Dermis blood vessel endothelial cell (primary cell): Measurements from ENCODE around the gene GNAQ. TPM values are rescaled to one million over a fixed set of nuclear protein-coding genes. Genes with fewer than 3 reads are reported as not detected.

Experiments
- DNase-seq: peaks from one replicate; pipeline ENCODE4 v3.0.0; 2010
- total RNA-seq: library from RNA; depleted of rRNA; stranded (reverse); fragments of >200 nt; gene quantifications from 2 replicates; pipeline ENCODE4 v1.2.3, GENCODE V29; 2014

Gene GNAQ
- total RNA-seq, 1 donor from 2014 or later: 48.0 TPM

GRCh38 chr9:78001946-78002731, 29.5 kb downstream of the GNAQ start:
- peak; percentile 59 for DNase-seq

GRCh38 chr9:78000221-78000620, 31.4 kb downstream of the GNAQ start:
- DNase-seq: no peak

- DNase-seq: peak; percentile 45
Measured at GRCh38 chr9:77999231-77999631, 32.4 kb downstream of the GNAQ start.

GRCh38 chr9:77997611-77998284, 33.9 kb downstream of the GNAQ start:
- peak; percentile 92 for DNase-seq

- peak; percentile 62 for DNase-seq
Measured at GRCh38 chr9:77996696-77997095, 34.9 kb downstream of the GNAQ start.

GRCh38 chr9:77991191-77991590, 40.4 kb downstream of the GNAQ start:
- no peak for DNase-seq

- DNase-seq: no peak
Measured at GRCh38 chr9:77989909-77990308, 41.7 kb downstream of the GNAQ start.

- no peak for DNase-seq
Measured at GRCh38 chr9:77989458-77989857, 42.2 kb downstream of the GNAQ start.

- no peak for DNase-seq
Measured at GRCh38 chr9:77988630-77989029, 43.0 kb downstream of the GNAQ start.

- DNase-seq: peak; percentile 46
Measured at GRCh38 chr9:77987880-77988525, 43.6 kb downstream of the GNAQ start.

GRCh38 chr9:77987081-77987656, 44.4 kb downstream of the GNAQ start:
- no peak for DNase-seq

GRCh38 chr9:77985996-77986395, 45.6 kb downstream of the GNAQ start:
- no peak for DNase-seq

GRCh38 chr9:77983320-77983662, 48.3 kb downstream of the GNAQ start:
- DNase-seq: no peak

GRCh38 chr9:77982581-77983319, 48.9 kb downstream of the GNAQ start:
- no peak for DNase-seq

- no peak for DNase-seq
Measured at GRCh38 chr9:77981907-77982306, 49.7 kb downstream of the GNAQ start.

GRCh38 chr9:77981332-77981731, 50.3 kb downstream of the GNAQ start:
- DNase-seq: peak; percentile 79

- DNase-seq: peak; percentile 18
Measured at GRCh38 chr9:77980622-77981021, 51.0 kb downstream of the GNAQ start.

GRCh38 chr9:77978086-77978781, 53.4 kb downstream of the GNAQ start:
- DNase-seq: no peak

- DNase-seq: peak; percentile 96
Measured at GRCh38 chr9:77977210-77977611, 54.4 kb downstream of the GNAQ start.

GRCh38 chr9:77975806-77976205, 55.8 kb downstream of the GNAQ start:
- no peak for DNase-seq

- no peak for DNase-seq
Measured at GRCh38 chr9:77975036-77975435, 56.6 kb downstream of the GNAQ start.

GRCh38 chr9:77974434-77974833, 57.2 kb downstream of the GNAQ start:
- no peak for DNase-seq
